K562 (cell line): ENCODE data around the gene GPSM3. TPM values are rescaled to one million over a fixed set of nuclear protein-coding genes. Genes with fewer than 3 reads are reported as not detected.

Experiments
- CXXC5 ChIP-seq: fragments of 250-450 bp; sonication (Bioruptor Pico); IDR thresholded peaks from 2 replicates; pipeline ENCODE4 v1.8.0; 2022; ENCODE audit warnings: inconsistent platforms, mild to moderate bottlenecking, moderate library complexity
- EP300 ChIP-seq: IDR thresholded peaks from 2 replicates; pipeline ENCODE4 v1.6.1; 2012; ENCODE audit warnings: low read length, improper control_type of control experiment
- FOXM1 ChIP-seq, 2 experiments: fragments of 450-650 bp in 1 of 2; sonication (generic) in 1 of 2; formaldehyde crosslinking in 1 of 2; IDR thresholded peaks; 2 replicates each; pipeline versions ENCODE4 v1.6.1 to v1.9.0; 2017 to 2022; ENCODE audit warnings: low read depth in 2 of 2, mild to moderate bottlenecking in 2 of 2, missing genetic modification reagents in 1 of 2, moderate library complexity in 1 of 2
- HNRNPH1 ChIP-seq: fragments of 200-400 bp; formaldehyde crosslinking; optimal IDR thresholded peaks from 2 replicates; pipeline ENCODE3; 2017; ENCODE audit warnings: low read depth, mild to moderate bottlenecking, low read length, moderate library complexity
- IRF2 ChIP-seq: sonication (generic); formaldehyde crosslinking; IDR thresholded peaks from 2 replicates; pipeline ENCODE4 v1.8.1; 2022; ENCODE audit warnings: mild to moderate bottlenecking, missing genetic modification reagents
- NR2C1 ChIP-seq, 2 experiments: fragments of 450-650 bp; IDR thresholded peaks; 2 replicates each; pipeline ENCODE4 v1.6.1; 2017; ENCODE audit warnings: mild to moderate bottlenecking in 2 of 2, antibody characterized with exemption in 1 of 2, inconsistent platforms in 1 of 2, missing compliant biosample characterization in 1 of 2, missing genetic modification characterization in 1 of 2
- PATZ1 ChIP-seq: fragments of 250-450 bp; sonication (Bioruptor Pico); IDR thresholded peaks from 2 replicates; pipeline ENCODE4 v1.5.0; 2020; ENCODE audit warnings: mild to moderate bottlenecking, borderline replicate concordance
- PHF20 ChIP-seq: fragments of 450-650 bp; IDR thresholded peaks from 2 replicates; pipeline ENCODE4 v1.6.1; 2018; ENCODE audit not compliant: partially characterized antibody
- PHTF2 ChIP-seq: fragments of 250-450 bp; sonication (Bioruptor Pico); IDR thresholded peaks from 2 replicates; pipeline ENCODE4 v1.5.0; 2021; ENCODE audit warnings: mild to moderate bottlenecking
- PPARD ChIP-seq: fragments of 250-450 bp; sonication (Bioruptor Pico); IDR thresholded peaks from 2 replicates; pipeline ENCODE4 v1.8.0; 2022; ENCODE audit warnings: inconsistent platforms, mild to moderate bottlenecking, moderate library complexity
- RCOR1 ChIP-seq, 2 experiments: IDR thresholded peaks; 2 replicates each; pipeline ENCODE4 v1.6.1; 2012; ENCODE audit warnings: low read depth in 2 of 2, low read length in 2 of 2, borderline replicate concordance in 1 of 2, improper control_type of control experiment in 1 of 2
- SMAD2 ChIP-seq: fragments of 150-350 bp; IDR thresholded peaks from 2 replicates; pipeline ENCODE4 v1.6.1; 2014; ENCODE audit warnings: low read depth, mild to moderate bottlenecking, low read length
- SP1 ChIP-seq: sonication (generic); formaldehyde crosslinking; IDR thresholded peaks from 2 replicates; pipeline ENCODE4 v1.8.1; 2022; ENCODE audit warnings: mild to moderate bottlenecking, missing genetic modification reagents
- ZBTB17 ChIP-seq: fragments of 450-650 bp; formaldehyde crosslinking; IDR thresholded peaks from 2 replicates; pipeline ENCODE4 v1.4.0; 2020; ENCODE audit warnings: mild to moderate bottlenecking
- ZNF134 ChIP-seq: fragments of 250-450 bp; sonication (Bioruptor Pico); conservative IDR thresholded peaks from 2 replicates; pipeline ENCODE4 v1.4.0; 2020
- ZNF165 ChIP-seq: fragments of 250-450 bp; sonication (Bioruptor Pico); IDR thresholded peaks from 2 replicates; pipeline ENCODE4 v1.4.0; 2020; ENCODE audit warnings: borderline replicate concordance
- ZNF449 ChIP-seq: fragments of 250-450 bp; sonication (Bioruptor Pico); IDR thresholded peaks from 2 replicates; pipeline ENCODE4 v1.8.0; 2022; ENCODE audit warnings: moderate library complexity, mild to moderate bottlenecking, inconsistent platforms
- polyA plus RNA-seq, 8 experiments: library from polyadenylated mRNA; depleted of rRNA in 4 of 8; stranded (reverse) in 5 of 8; unstranded in 3 of 8; fragments of >200 nt; fragmentation: Nextera tagmentation in 2 of 8; fragmentation: Illumina TruSeq in 1 of 8; extraction: Ambion mirVana in 2 of 8; extraction: Trizol in 1 of 8; gene quantifications; 2 replicates each; pipeline versions ENCODE4 v1.2.1 to v1.2.3, GENCODE V29; 2011 to 2014; ENCODE audit warnings: inconsistent platforms in 1 of 8, missing spikeins in 1 of 8
- total RNA-seq, 7 experiments: library from RNA; depleted of rRNA in 6 of 7; stranded (reverse); fragments of >200 nt in 6 of 7; fragmentation: Illumina TruSeq in 2 of 7; extraction: Trizol in 2 of 7; gene quantifications; 2 replicates each; pipeline versions ENCODE4 v1.2.1 to v1.2.3, GENCODE V29; 2011 to 2021; ENCODE audit warnings: low replicate concordance in 1 of 7
- TF ChIP-seq, protein P1 (sequence below): fragments of 450-650 bp; IDR thresholded peaks from 2 replicates; pipeline ENCODE4 v1.6.1; 2016; ENCODE audit warnings: borderline replicate concordance
- TF ChIP-seq, protein P2 (sequence below): fragments of 250-450 bp; sonication (Bioruptor Pico); IDR thresholded peaks from 2 replicates; pipeline ENCODE4 v1.9.0; 2021; ENCODE audit warnings: mild to moderate bottlenecking
- TF ChIP-seq, protein P3 (sequence below), 2 experiments: fragments of 450-650 bp; IDR thresholded peaks; 2 replicates each; pipeline ENCODE4 v1.6.1; 2016

The GPSM3 gene
- total and polyA plus RNA-seq, 9 of the 15 experiments (the other 6 are each of a cell fraction or from before 2014, with no cell fraction given), result 5.3 to 42.6 (median 24.4) TPM

DNA sequence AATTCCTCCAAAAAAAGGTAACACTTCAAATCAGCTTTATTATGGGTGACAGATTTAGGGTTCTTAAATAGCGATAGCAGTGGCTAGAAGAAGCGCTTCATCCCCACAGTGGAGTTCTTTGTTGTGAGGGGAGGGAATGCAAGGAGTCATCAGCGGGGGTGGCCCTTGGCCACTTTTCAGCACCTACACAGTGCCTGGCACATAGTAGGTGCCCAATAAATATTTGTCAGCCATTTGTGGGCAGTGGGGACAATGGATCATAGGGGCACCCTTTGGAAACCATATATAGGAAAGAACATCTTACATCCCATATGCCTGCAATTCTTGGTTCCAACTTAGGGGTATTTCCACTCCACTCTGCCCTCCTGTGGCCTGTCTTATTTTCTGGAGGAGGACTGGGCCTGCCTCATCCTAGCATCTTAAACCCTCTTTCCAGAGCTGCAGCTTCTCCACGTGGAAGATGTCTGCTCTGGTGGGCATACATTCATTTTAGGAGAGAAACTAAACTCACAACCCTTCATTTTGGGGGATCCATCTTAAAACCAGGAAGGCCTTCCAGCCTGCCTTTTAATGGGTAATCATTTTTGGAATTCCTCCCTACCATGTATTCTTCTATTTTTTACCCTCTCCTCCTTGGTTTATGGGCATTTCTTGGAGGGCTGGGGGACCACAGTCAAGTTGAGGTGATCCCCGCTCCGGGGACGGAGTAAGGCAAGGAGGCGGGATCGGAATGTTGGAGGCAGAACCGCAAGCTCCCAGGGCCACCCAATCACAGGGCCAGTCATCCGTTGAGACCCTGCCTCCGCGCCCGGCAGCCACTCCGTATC lies 2.6 kb upstream of the GPSM3 start (continued):
- TF ChIP-seq PHTF2, result peak; percentile 80
- no peak for TF ChIP-seq SP1 (CRISPR knock-in tag)
- TF ChIP-seq EP300, result 0 out of 2 replicates have a peak, but pooled peaks have one; percentile 2
- no peak for TF ChIP-seq PPARD (CRISPR knock-in tag)
- no peak for TF ChIP-seq ZNF134 (CRISPR knock-in tag)
- TF ChIP-seq HNRNPH1, result no peak
- TF ChIP-seq FOXM1 (IDR thresholded peaks at IDR 0.05; ENCODE audit: low read depth), result peak; percentile 34; the same call in 1 of the 2 replicates
- no peak; the same call in 1 of the 2 replicates for TF ChIP-seq FOXM1 (CRISPR knock-in tag; IDR thresholded peaks at IDR 0.05; ENCODE audit: low read depth)
- no peak for TF ChIP-seq NR2C1 (IDR thresholded peaks at IDR 0.05)
- TF ChIP-seq NR2C1 (tag; IDR thresholded peaks at IDR 0.05), result no peak
- TF ChIP-seq ZNF165, result no peak
- peak in 1 of 2 experiments; percentile 16; a peak in 1 of 4 replicates for TF ChIP-seq RCOR1 (IDR thresholded peaks at IDR 0.05; ENCODE audit: borderline replicate concordance in 1 of 2, low read depth in 2 of 2, low read length in 2 of 2)
- TF ChIP-seq IRF2, result no peak
- TF ChIP-seq ZBTB17 (CRISPR knock-in tag), result 0 out of 2 replicates have a peak, but pooled peaks have one; percentile 8
- no peak for TF ChIP-seq SMAD2
- TF ChIP-seq PATZ1 (CRISPR knock-in tag), result no peak
- TF ChIP-seq, protein P1, sequence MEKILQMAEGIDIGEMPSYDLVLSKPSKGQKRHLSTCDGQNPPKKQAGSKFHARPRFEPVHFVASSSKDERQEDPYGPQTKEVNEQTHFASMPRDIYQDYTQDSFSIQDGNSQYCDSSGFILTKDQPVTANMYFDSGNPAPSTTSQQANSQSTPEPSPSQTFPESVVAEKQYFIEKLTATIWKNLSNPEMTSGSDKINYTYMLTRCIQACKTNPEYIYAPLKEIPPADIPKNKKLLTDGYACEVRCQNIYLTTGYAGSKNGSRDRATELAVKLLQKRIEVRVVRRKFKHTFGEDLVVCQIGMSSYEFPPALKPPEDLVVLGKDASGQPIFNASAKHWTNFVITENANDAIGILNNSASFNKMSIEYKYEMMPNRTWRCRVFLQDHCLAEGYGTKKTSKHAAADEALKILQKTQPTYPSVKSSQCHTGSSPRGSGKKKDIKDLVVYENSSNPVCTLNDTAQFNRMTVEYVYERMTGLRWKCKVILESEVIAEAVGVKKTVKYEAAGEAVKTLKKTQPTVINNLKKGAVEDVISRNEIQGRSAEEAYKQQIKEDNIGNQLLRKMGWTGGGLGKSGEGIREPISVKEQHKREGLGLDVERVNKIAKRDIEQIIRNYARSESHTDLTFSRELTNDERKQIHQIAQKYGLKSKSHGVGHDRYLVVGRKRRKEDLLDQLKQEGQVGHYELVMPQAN, result peak; percentile 73; the same call in 1 of the 2 replicates
- TF ChIP-seq ZNF449, result no peak
- TF ChIP-seq, protein P2, sequence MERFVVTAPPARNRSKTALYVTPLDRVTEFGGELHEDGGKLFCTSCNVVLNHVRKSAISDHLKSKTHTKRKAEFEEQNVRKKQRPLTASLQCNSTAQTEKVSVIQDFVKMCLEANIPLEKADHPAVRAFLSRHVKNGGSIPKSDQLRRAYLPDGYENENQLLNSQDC (CRISPR knock-in tag), result peak; percentile 86; the same call in 1 of the 2 replicates
- TF ChIP-seq, protein P3, sequence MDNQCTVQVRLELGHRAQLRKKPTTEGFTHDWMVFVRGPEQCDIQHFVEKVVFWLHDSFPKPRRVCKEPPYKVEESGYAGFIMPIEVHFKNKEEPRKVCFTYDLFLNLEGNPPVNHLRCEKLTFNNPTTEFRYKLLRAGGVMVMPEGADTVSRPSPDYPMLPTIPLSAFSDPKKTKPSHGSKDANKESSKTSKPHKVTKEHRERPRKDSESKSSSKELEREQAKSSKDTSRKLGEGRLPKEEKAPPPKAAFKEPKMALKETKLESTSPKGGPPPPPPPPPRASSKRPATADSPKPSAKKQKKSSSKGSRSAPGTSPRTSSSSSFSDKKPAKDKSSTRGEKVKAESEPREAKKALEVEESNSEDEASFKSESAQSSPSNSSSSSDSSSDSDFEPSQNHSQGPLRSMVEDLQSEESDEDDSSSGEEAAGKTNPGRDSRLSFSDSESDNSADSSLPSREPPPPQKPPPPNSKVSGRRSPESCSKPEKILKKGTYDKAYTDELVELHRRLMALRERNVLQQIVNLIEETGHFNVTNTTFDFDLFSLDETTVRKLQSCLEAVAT (IDR thresholded peaks at IDR 0.05), result peak; percentile 60 to 86; a peak in 2 of 4 replicates
- no peak for TF ChIP-seq CXXC5 (CRISPR knock-in tag)
- TF ChIP-seq PHF20, result no peak
